ENCODE measurements around the gene SEPTIN2.

Gene SEPTIN2

GRCh38 chr2:241315879-241316631 is at the start of gene SEPTIN2:
Gene SEPTIN2, plus strand, starts transcription at chr2:241315925. Its CDS starts 8,308 bp downstream, at chr2:241324233.
- peaks cover 0 to 12% of the 10 kb centered on the region in 2 donors for H3K36me3 ChIP-seq (ENCODE audit: control insufficient read depth in 1 of 2, insufficient read depth in 2 of 2, low read length in 2 of 2)
- peak within 1 kb of the TSS; percentile 98 for H3K27ac ChIP-seq (ENCODE audit: low read length)
- H3K4me1 ChIP-seq (ENCODE audit: control insufficient read depth in 1 of 2, insufficient read depth in 2 of 2, low read length in 2 of 2) = peaks cover 25 to 55% of the 10 kb centered on the region in 2 donors
- H3K4me3 ChIP-seq (ENCODE audit: low read depth in 1 of 2, low read length in 2 of 2) = peak within 1 kb of the TSS; percentile 89 to 97
- H3K27me3 ChIP-seq (ENCODE audit: low read depth, low read length) = no peaks in the 10 kb centered on the region
- H3K9me3 ChIP-seq (ENCODE audit: control insufficient read depth in 1 of 2, low read length in 2 of 2) = no peaks in the 10 kb centered on the region

GRCh38 chr2:241267249-241268067 is 48.3 kb upstream of the SEPTIN2 start:
- Histone ChIP-seq H3K36me3 (ENCODE audit: control insufficient read depth in 1 of 2, insufficient read depth in 2 of 2, low read length in 2 of 2) (peaks cover 43 to 56% of the 10 kb centered on the region in 2 donors), H3K27me3 (ENCODE audit: low read depth, low read length) (no peaks in the 10 kb centered on the region), H3K27ac (ENCODE audit: low read length) (no peak overlapping the region), H3K9me3 (ENCODE audit: control insufficient read depth in 1 of 2, low read length in 2 of 2) (no peaks in the 10 kb centered on the region), H3K4me3 (ENCODE audit: low read depth in 1 of 2, low read length in 2 of 2) (no peak overlapping the region), H3K4me1 (ENCODE audit: control insufficient read depth in 1 of 2, insufficient read depth in 2 of 2, low read length in 2 of 2) (peaks cover 14 to 30% of the 10 kb centered on the region in 2 donors)

GRCh38 chr2:241268306-241268705 is 47.4 kb upstream of the SEPTIN2 start:
- H3K27me3 ChIP-seq (ENCODE audit: low read depth, low read length) = no peaks in the 10 kb centered on the region
- H3K27ac ChIP-seq (ENCODE audit: low read length) = no peak overlapping the region
- no peak overlapping the region for H3K4me3 ChIP-seq (ENCODE audit: low read depth in 1 of 2, low read length in 2 of 2)
- H3K9me3 ChIP-seq (ENCODE audit: control insufficient read depth in 1 of 2, low read length in 2 of 2) = no peaks in the 10 kb centered on the region
- H3K4me1 ChIP-seq (ENCODE audit: control insufficient read depth in 1 of 2, insufficient read depth in 2 of 2, low read length in 2 of 2) = peaks cover 14 to 32% of the 10 kb centered on the region in 2 donors
- H3K36me3 ChIP-seq (ENCODE audit: control insufficient read depth in 1 of 2, insufficient read depth in 2 of 2, low read length in 2 of 2) = peaks cover 35 to 47% of the 10 kb centered on the region in 2 donors

- Histone ChIP-seq H3K27me3 (ENCODE audit: low read depth, low read length) (no peaks in the 10 kb centered on the region), H3K4me1 (ENCODE audit: control insufficient read depth in 1 of 2, insufficient read depth in 2 of 2, low read length in 2 of 2) (peaks cover 14 to 36% of the 10 kb centered on the region in 2 donors), H3K36me3 (ENCODE audit: control insufficient read depth in 1 of 2, insufficient read depth in 2 of 2, low read length in 2 of 2) (peaks cover 30 to 42% of the 10 kb centered on the region in 2 donors), H3K4me3 (ENCODE audit: low read depth in 1 of 2, low read length in 2 of 2) (no peak overlapping the region), H3K9me3 (ENCODE audit: control insufficient read depth in 1 of 2, low read length in 2 of 2) (no peaks in the 10 kb centered on the region), H3K27ac (ENCODE audit: low read length) (no peak overlapping the region)
Measured at GRCh38 chr2:241268716-241269445, 46.8 kb upstream of the SEPTIN2 start.

GRCh38 chr2:241269707-241270520 is 45.8 kb upstream of the SEPTIN2 start:
- Histone ChIP-seq H3K36me3 (ENCODE audit: control insufficient read depth in 1 of 2, insufficient read depth in 2 of 2, low read length in 2 of 2) (peaks cover 25 to 39% of the 10 kb centered on the region in 2 donors), H3K9me3 (ENCODE audit: control insufficient read depth in 1 of 2, low read length in 2 of 2) (no peaks in the 10 kb centered on the region), H3K4me3 (ENCODE audit: low read depth in 1 of 2, low read length in 2 of 2) (peak overlapping the region; percentile 43 to 86), H3K27me3 (ENCODE audit: low read depth, low read length) (no peaks in the 10 kb centered on the region), H3K4me1 (ENCODE audit: control insufficient read depth in 1 of 2, insufficient read depth in 2 of 2, low read length in 2 of 2) (peaks cover 14 to 36% of the 10 kb centered on the region in 2 donors), H3K27ac (ENCODE audit: low read length) (no peak overlapping the region)

- Histone ChIP-seq H3K4me1 (ENCODE audit: control insufficient read depth in 1 of 2, insufficient read depth in 2 of 2, low read length in 2 of 2) (peaks cover 14 to 36% of the 10 kb centered on the region in 2 donors), H3K36me3 (ENCODE audit: control insufficient read depth in 1 of 2, insufficient read depth in 2 of 2, low read length in 2 of 2) (peaks cover 20 to 36% of the 10 kb centered on the region in 2 donors), H3K27me3 (ENCODE audit: low read depth, low read length) (no peaks in the 10 kb centered on the region), H3K27ac (ENCODE audit: low read length) (no peak overlapping the region), H3K9me3 (ENCODE audit: control insufficient read depth in 1 of 2, low read length in 2 of 2) (no peaks in the 10 kb centered on the region), H3K4me3 (ENCODE audit: low read depth in 1 of 2, low read length in 2 of 2) (peak overlapping the region; percentile 79 to 86)
Measured at GRCh38 chr2:241270531-241270930, 45.2 kb upstream of the SEPTIN2 start.

GRCh38 chr2:241271706-241272302 is 43.9 kb upstream of the SEPTIN2 start:
- H3K36me3 ChIP-seq (ENCODE audit: control insufficient read depth in 1 of 2, insufficient read depth in 2 of 2, low read length in 2 of 2) = peaks cover 10 to 25% of the 10 kb centered on the region in 2 donors
- no peaks in the 10 kb centered on the region for H3K27me3 ChIP-seq (ENCODE audit: low read depth, low read length)
- H3K9me3 ChIP-seq (ENCODE audit: control insufficient read depth in 1 of 2, low read length in 2 of 2) = no peaks in the 10 kb centered on the region
- peak overlapping the region; percentile 56 for H3K27ac ChIP-seq (ENCODE audit: low read length)
- H3K4me3 ChIP-seq (ENCODE audit: low read depth in 1 of 2, low read length in 2 of 2) = peak overlapping the region; percentile 79 to 86
- H3K4me1 ChIP-seq (ENCODE audit: control insufficient read depth in 1 of 2, insufficient read depth in 2 of 2, low read length in 2 of 2) = peaks cover 14 to 36% of the 10 kb centered on the region in 2 donors

GRCh38 chr2:241272303-241273209 is 43.2 kb upstream of the SEPTIN2 start:
- peak overlapping the region; percentile 79 to 86 for H3K4me3 ChIP-seq (ENCODE audit: low read depth in 1 of 2, low read length in 2 of 2)
- peaks cover 4 to 18% of the 10 kb centered on the region in 2 donors for H3K36me3 ChIP-seq (ENCODE audit: control insufficient read depth in 1 of 2, insufficient read depth in 2 of 2, low read length in 2 of 2)
- no peaks in the 10 kb centered on the region for H3K27me3 ChIP-seq (ENCODE audit: low read depth, low read length)
- H3K27ac ChIP-seq (ENCODE audit: low read length) = peak overlapping the region; percentile 56
- H3K9me3 ChIP-seq (ENCODE audit: control insufficient read depth in 1 of 2, low read length in 2 of 2) = no peaks in the 10 kb centered on the region
- peaks cover 14 to 36% of the 10 kb centered on the region in 2 donors for H3K4me1 ChIP-seq (ENCODE audit: control insufficient read depth in 1 of 2, insufficient read depth in 2 of 2, low read length in 2 of 2)

GRCh38 chr2:241273210-241274020 is 42.3 kb upstream of the SEPTIN2 start:
- peaks cover 0 to 9% of the 10 kb centered on the region in 2 donors for H3K36me3 ChIP-seq (ENCODE audit: control insufficient read depth in 1 of 2, insufficient read depth in 2 of 2, low read length in 2 of 2)
- H3K4me1 ChIP-seq (ENCODE audit: control insufficient read depth in 1 of 2, insufficient read depth in 2 of 2, low read length in 2 of 2) = peaks cover 14 to 36% of the 10 kb centered on the region in 2 donors
- peak overlapping the region; percentile 14 for H3K27ac ChIP-seq (ENCODE audit: low read length)
- H3K27me3 ChIP-seq (ENCODE audit: low read depth, low read length) = no peaks in the 10 kb centered on the region
- no peaks in the 10 kb centered on the region for H3K9me3 ChIP-seq (ENCODE audit: control insufficient read depth in 1 of 2, low read length in 2 of 2)
- peak overlapping the region; percentile 60 to 65 for H3K4me3 ChIP-seq (ENCODE audit: low read depth in 1 of 2, low read length in 2 of 2)

Measured in muscle layer of duodenum (tissue), 2 donors.